IPS-15b (cell line): ENCODE results near the gene SLN.

Source experiments
- H3K27me3 ChIP-seq: one replicate; pipeline ENCODE4 v1.6.1; 2013; ENCODE audit warnings: low read length; ENCODE audit not compliant: control insufficient read depth, insufficient read depth
- H3K36me3 ChIP-seq: one replicate; pipeline ENCODE4 v1.6.1; 2013; ENCODE audit warnings: low read length; ENCODE audit not compliant: control insufficient read depth, insufficient read depth
- H3K4me1 ChIP-seq: one replicate; pipeline ENCODE4 v1.6.1; 2013; ENCODE audit warnings: mild to moderate bottlenecking, low read length; ENCODE audit not compliant: control insufficient read depth, insufficient read depth
- H3K4me3 ChIP-seq: one replicate; pipeline ENCODE4 v1.5.1; 2013; ENCODE audit warnings: low read depth, low read length
- H3K9ac ChIP-seq: one replicate; pipeline ENCODE4 v1.6.1; 2013; ENCODE audit warnings: low read depth, mild to moderate bottlenecking, low read length
- H3K9me3 ChIP-seq: one replicate; pipeline ENCODE4 v1.6.1; 2013; ENCODE audit warnings: mild to moderate bottlenecking, low read length; ENCODE audit not compliant: control insufficient read depth, insufficient read depth

Gene SLN

DNA sequence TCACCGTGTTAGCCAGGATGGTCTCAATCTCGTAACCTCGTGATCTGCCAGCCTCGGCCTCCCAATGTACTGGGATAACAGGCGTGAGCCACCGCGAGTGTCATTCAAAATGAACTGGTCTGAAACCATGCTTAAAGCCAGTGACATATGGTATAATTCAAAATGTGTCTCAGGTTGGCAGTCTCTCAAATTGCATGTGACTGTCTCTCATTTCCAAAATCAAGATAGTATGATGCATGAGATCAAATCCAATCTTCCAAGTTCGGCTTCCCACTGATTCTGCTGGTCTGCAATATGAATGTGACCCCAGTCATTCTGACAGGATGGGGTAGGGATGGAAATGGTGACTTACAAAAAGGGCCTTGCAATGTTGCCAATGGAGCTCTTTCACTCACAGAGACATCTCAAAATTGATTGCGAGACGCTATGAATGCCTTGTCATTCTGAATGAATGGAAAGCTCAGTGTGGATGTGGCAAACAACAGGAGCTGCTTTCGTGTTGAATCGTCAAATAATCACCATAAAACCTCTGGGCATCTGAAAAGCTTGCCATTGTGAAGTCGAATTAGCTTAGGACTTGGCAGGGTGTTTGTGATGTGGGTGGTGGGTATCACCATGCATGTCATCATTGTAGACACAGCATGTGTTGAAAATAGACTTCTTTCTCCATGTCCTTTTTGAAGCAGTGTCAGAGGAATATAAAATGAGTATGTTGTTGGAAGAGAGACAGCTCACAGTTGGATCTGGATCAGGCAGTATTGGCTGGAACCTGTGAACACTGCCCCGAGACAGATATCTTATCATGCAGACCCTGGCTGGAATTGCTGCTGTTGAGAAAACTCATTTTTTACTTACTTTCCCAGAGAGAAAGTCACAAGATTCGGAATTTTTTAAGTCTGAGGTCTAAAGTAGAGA lies 12.2 kb downstream of the SLN start:
- Histone ChIP-seq H3K36me3 (no peaks in the 10 kb centered on the region), H3K4me1 (no peaks in the 10 kb centered on the region), H3K4me3 (no peak overlapping the region), H3K9me3 (no peaks in the 10 kb centered on the region), H3K27me3 (no peaks in the 10 kb centered on the region), H3K9ac (no peak overlapping the region)

DNA sequence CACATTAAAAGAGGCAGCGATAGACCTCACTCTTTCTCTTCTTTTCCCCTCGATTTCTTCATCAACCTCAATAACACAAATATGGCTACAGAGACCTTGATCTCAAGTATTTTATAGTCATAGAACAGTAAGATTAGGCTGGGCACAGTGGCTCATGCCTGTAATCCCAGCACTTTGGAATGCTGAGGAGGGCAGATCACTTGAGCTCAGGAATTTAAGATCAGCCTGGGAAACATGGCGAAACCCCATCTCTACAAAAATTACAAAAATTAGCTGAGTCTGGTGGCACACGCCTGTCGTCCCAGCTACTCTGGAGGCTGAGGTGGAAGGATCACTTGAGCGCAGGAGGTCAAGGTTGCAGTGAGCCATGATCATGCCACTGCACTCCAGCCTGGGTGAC lies 14.6 kb downstream of the SLN start:
- Histone ChIP-seq H3K4me1 (no peaks in the 10 kb centered on the region), H3K4me3 (no peak overlapping the region), H3K9me3 (no peaks in the 10 kb centered on the region), H3K9ac (no peak overlapping the region), H3K27me3 (no peaks in the 10 kb centered on the region), H3K36me3 (no peaks in the 10 kb centered on the region)

DNA sequence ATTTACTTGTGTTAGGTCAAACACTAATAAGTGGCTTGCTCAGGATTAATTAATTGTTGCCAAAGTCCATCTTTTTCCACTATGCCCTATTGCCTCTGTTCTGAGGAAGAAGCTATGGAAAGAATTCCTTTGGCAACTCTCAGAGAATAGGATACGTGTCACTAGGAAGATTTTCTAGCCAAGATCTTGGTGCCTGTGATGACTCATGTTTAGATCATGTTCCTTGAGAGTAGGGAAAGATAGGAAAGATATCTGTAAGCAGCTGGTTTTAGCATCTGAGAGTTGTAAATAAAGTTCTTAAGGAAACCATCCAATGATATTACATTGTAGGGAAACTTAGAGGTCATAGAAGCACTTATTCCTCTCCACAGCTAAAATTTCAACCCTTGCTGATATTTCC lies 15.7 kb downstream of the SLN start:
- H3K27me3 ChIP-seq, result no peaks in the 10 kb centered on the region
- no peak overlapping the region for H3K4me3 ChIP-seq
- no peak overlapping the region for H3K9ac ChIP-seq
- H3K36me3 ChIP-seq, result no peaks in the 10 kb centered on the region
- no peaks in the 10 kb centered on the region for H3K4me1 ChIP-seq
- no peaks in the 10 kb centered on the region for H3K9me3 ChIP-seq

DNA sequence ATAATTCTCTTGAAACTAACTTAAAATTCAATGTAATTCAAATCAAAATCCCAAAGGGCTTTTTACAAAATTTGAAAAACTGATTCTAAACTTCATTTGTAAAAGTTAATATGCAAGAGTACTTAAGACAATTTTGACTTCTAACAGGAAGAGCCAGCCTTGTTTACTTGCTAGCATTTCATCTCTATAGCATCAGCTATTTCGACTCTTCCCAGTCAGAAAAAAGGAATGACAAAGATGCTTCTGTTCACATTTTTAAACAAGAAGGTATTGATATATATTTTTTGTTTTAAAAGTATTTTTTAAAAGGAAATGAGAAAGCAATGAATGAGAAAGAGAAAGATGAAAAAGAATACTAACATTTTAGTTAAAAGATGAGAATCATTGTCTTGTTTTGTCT lies 16.4 kb downstream of the SLN start:
- H3K9me3 ChIP-seq, result no peaks in the 10 kb centered on the region
- no peak overlapping the region for H3K9ac ChIP-seq
- no peak overlapping the region for H3K4me3 ChIP-seq
- H3K27me3 ChIP-seq, result no peaks in the 10 kb centered on the region
- H3K4me1 ChIP-seq, result no peaks in the 10 kb centered on the region
- no peaks in the 10 kb centered on the region for H3K36me3 ChIP-seq

DNA sequence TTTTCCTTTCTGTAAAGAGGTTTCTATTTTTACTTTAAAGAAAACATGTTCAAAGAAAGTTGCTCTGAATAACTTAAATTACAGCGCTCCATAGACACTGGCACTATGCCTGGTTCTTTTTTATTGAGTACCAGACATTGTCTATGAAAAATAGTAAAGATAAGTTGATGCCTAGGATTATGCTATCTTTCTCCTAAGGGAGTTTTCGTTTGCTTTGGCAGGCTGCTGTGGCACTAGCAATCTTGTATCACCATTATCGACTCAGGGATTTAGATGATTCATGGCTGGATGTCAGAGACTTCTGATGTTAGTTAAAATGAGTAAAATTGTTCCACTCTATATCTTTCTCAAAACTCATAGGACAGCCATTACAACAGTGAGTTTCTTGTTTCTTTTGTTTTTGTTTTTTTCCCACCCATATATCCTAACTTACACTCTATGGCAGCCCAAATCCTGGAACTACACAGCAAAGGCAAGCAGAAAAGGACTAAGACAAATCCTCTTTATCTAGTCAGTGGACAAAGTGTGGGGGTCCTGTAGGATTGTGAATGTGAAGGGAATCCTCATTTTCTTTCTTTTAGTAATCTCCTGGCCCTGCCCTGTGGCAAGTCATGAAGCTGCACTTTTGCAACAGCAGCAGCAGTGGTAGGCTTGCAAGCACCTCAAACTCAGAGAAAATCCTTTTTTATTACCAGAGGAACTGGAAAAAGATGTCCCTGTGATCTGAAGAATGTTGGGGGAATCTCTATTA lies 20.7 kb downstream of the SLN start:
- no peak overlapping the region for H3K9ac ChIP-seq
- no peak overlapping the region for H3K4me3 ChIP-seq
- H3K27me3 ChIP-seq, result no peaks in the 10 kb centered on the region

DNA sequence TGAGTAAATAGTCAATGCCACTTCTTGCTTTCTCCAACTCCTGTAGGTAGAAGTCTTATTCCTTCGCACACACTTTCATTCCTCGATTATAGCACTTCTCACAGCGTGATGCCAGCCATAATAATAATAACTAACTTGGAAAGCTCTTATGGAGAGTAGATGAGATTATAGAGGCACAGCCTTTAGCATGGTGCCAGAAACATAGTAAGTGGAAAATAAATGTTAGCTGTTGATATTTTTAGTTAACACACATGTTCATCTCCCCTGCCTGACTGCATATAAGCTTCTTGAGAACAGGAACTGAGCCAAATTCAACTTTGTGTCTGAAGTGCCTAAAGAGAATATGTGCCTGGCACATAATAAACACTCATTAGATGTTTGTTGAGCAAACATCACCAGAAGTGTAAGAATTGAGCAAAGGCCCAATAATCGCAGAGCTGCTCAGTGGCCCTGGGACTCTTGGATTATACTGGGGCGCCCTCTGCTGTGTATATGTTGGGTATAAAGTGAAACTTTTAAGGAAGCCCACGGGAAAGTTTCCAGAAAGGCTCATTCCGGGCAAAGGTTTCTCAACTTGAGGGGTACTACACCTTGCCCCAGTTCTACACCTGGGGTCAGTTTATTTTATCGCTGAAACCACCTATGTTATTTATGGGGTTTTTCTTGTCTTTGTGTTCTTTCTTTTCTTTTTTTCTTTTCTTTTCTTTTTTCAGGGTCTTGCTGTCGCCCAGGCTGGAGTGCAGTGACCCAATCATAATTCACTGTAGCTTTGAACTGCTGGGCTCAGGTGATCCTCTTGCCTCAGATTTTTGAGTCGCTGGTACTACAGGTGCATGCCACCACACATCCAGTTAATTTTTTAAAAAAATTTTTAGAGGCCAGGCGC lies 22.3 kb downstream of the SLN start:
- H3K9me3 ChIP-seq, result no peaks in the 10 kb centered on the region
- H3K27me3 ChIP-seq, result no peaks in the 10 kb centered on the region
- H3K4me3 ChIP-seq, result no peak overlapping the region
- H3K36me3 ChIP-seq, result no peaks in the 10 kb centered on the region
- no peak overlapping the region for H3K9ac ChIP-seq
- no peaks in the 10 kb centered on the region for H3K4me1 ChIP-seq

More for the DNA sequence above, 20.7 kb downstream of the SLN start:
- H3K36me3 ChIP-seq, result no peaks in the 10 kb centered on the region
- H3K4me1 ChIP-seq, result no peaks in the 10 kb centered on the region
- H3K9me3 ChIP-seq, result no peaks in the 10 kb centered on the region

DNA sequence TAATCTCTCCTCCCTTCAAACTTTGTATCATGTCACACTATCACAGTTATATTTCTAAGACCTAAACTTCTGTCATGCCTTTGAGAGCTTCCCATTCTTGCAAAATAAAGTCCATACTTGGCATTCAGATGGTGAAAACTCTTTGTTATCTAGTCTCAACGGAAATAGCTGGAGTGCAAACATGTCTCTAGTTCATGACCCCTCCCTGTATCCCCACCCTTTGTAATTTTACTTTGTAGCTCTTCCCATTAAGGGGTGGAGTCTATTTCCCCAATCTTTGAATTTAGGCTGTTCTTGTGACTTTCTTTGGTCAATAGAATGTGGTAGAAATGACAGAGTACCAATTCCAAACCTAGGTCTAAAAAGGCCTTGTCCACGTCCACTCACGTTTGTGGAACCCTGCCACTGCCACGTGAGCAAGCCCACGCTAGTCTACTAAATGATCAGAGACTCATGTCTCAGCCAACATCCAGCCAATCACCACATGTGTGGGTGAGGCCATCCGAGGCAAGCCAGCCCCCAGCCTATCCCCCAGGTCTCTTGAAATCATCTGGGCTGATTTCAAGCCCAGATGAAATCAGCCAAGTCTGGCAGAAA lies 23.4 kb downstream of the SLN start:
- no peaks in the 10 kb centered on the region for H3K9me3 ChIP-seq
- no peak overlapping the region for H3K4me3 ChIP-seq
- H3K9ac ChIP-seq, result no peak overlapping the region
- no peaks in the 10 kb centered on the region for H3K27me3 ChIP-seq
- H3K4me1 ChIP-seq, result no peaks in the 10 kb centered on the region
- H3K36me3 ChIP-seq, result no peaks in the 10 kb centered on the region

DNA sequence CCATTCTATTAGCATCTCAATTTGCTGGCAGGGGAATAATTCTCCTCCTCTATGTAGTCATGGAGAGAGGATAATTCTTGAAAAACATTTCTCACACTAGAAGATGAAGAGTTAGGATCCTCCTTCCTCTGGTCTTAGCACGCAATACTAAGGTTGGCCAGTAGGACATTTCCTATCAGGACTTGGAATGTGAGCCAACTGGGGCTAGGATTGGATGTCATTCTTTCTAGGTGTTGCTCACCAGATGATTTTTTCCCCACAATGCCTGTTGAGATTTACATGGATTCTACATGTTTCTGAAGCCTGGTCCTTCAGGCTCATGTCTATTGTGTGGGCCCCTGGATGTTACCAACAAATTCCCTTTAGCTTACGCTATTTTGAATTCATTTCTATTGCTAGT lies 28.0 kb downstream of the SLN start:
- Histone ChIP-seq H3K36me3 (no peaks in the 10 kb centered on the region), H3K27me3 (no peaks in the 10 kb centered on the region), H3K9me3 (no peaks in the 10 kb centered on the region), H3K9ac (no peak overlapping the region), H3K4me3 (no peak overlapping the region), H3K4me1 (no peaks in the 10 kb centered on the region)

DNA sequence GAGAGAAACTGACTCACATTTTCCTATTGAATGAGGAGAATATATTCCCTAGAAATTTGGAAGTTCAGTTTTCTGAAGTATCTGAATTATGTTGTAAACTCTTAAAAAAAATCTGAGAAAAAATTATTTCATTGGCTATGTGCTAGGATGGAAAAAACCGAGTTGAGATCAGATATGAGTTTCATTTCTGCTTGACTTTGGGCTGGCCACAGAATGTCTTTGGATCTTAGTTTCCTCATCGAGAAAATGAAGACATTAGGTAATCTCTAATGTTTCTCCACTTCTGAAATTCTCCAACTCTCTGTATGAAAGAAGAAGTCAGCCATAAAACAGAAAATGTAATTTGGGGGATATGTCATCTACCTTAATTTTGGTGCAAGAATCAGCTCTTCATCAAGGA lies 28.8 kb downstream of the SLN start:
- Histone ChIP-seq H3K36me3 (no peaks in the 10 kb centered on the region), H3K9ac (no peak overlapping the region), H3K9me3 (no peaks in the 10 kb centered on the region), H3K4me1 (no peaks in the 10 kb centered on the region), H3K4me3 (no peak overlapping the region), H3K27me3 (no peaks in the 10 kb centered on the region)

DNA sequence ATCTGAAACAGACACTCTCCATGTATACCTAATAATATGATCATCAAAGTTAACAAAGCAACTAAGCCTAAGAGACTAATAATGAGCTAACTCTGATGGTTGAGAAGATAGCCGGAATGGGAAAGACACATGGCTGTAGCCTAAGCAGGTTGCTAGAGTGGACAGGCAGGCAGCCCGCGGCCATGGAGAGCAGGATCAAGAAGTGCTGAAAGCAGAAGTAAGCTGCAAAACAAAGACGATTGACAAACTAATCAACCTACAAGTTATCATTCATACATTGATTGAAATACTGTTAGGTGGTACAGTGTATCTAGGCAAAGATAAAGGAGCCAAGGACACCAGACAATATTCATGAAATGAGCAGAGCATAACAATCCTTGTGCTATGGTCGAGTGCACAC lies 29.3 kb downstream of the SLN start:
- Histone ChIP-seq H3K4me1 (no peaks in the 10 kb centered on the region), H3K4me3 (no peak overlapping the region), H3K9me3 (no peaks in the 10 kb centered on the region), H3K27me3 (no peaks in the 10 kb centered on the region), H3K9ac (no peak overlapping the region), H3K36me3 (no peaks in the 10 kb centered on the region)

DNA sequence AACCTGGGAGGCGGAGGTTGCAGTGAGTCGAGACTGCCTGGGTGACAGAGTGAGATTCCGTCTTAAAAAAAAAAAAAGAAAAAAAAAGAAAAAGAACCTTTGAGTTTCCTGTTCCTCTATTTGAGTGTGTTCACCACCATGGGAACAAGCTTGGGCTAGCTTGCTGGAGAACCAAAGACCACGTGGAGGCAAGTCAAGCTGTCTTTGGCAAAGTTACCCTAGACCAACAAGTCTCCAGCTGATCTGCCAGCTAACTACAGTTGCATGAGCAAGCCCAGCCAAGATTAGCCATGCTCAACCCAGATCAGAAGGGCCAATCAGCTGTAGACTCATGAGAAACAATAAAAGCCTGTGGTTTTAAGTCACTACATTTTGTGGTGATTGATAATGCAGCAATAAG lies 29.7 kb downstream of the SLN start:
- Histone ChIP-seq H3K36me3 (no peaks in the 10 kb centered on the region), H3K4me1 (no peaks in the 10 kb centered on the region), H3K27me3 (no peaks in the 10 kb centered on the region), H3K4me3 (no peak overlapping the region), H3K9me3 (no peaks in the 10 kb centered on the region), H3K9ac (no peak overlapping the region)
